Left cardiac atrium (tissue), 4 donors: Measurements from ENCODE around the gene DCST1. TPM values are rescaled to one million over a fixed set of nuclear protein-coding genes. Genes with fewer than 3 reads are reported as not detected.

Experiments used
- ATAC-seq, 2 donors: fragments of 200-7000 bp; cut with Tn5 transposase; one replicate each; pipeline ENCODE4 v1.9.1; 2020; ENCODE audit warnings: mild to moderate bottlenecking in 2 of 2, moderate library complexity in 2 of 2
- DNase-seq: peaks from one replicate; pipeline ENCODE4 v3.0.0-alpha.2; 2020
- intact Hi-C, 2 donors: fragments of 100-400 bp; cut with DNase I; formaldehyde crosslinking; loops; one replicate each; pipeline versions ENCODE4 v1.14.1 to v1.15.1; 2022 to 2023
- total RNA-seq, 2 donors: library from RNA; stranded (reverse); fragmentation: NEBNext Ultra II Directional; extraction: Animal tissue kit (Norgen Biotek cat#: 25700); gene quantifications; one replicate each; pipeline ENCODE4 v1.2.1, GENCODE V29; 2021
- donor health status: DM: no; HTN: yes; CAD: no.
- donor health status: DM: no; HTN: yes; CAD: no; lungs with severe emphysema.
- donor health status: DM: yes; HTN: yes; CAD: no.
- donor health status: Dilated cardiomyopathy.

Gene DCST1
- total RNA-seq, 2 donors from 2014 or later = not detected

DNA sequence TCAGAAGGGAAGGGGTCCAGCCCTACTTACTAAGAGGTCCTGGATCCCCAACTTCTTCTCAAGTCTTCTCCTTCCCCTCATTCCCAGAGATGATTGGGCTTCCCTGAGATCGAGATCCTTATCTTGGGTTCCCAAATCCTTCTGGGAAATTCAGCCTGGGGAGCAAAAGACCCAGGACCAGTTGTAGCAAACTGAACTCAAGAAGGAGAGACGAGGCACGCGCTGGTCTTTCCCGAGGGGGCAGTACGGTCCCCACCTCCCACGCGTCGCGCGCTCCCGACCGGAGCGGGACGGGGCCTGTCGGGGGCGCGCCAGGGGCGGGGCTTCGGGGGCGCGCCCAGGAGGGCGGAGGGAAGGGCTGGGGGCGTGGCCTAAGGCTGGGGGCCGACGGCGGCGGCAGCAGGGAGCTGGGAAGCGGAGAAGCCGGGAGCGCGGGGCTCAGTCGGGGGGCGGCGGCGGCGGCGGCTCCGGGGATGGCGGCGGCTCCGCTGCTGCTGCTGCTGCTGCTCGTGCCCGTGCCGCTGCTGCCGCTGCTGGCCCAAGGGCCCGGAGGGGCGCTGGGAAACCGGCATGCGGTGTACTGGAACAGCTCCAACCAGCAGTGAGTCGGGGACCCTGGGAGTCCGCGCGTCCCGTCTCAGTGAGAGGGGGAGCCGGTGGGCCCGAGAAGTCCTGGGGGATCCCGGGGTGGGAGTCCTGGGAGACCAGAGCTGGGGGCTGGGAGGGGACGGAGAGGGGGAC, 45.0 kb downstream of the DCST1 start, which contains the start of gene EFNA3:
Gene EFNA3 (plus strand): TSS at position 369 of the 741 bp plus-strand sequence. CDS start 105 bp downstream, at position 474.
- ATAC-seq (peak; percentile 87 to 91), DNase-seq (peak; percentile 82)
- intact Hi-C loops = no loop called here

DNA sequence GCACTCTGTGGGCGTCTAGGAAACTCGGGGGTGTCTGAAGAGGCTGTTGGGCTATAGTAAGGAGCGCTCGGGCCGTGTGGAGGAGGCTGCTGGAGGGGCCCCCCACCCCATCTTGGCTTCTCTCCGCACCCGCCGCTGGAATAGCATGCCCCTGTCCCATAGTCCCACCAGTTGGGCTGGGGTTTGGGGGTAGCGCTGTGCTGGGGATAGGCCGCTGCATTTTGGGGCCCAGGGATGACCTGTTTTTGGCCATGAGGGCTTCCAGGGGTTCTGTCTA, 45.5 kb downstream of the DCST1 start:
- DNase-seq (no peak), ATAC-seq (peak in 1 of 2 donors; percentile 6)
- intact Hi-C loops = no loop called here

DNA sequence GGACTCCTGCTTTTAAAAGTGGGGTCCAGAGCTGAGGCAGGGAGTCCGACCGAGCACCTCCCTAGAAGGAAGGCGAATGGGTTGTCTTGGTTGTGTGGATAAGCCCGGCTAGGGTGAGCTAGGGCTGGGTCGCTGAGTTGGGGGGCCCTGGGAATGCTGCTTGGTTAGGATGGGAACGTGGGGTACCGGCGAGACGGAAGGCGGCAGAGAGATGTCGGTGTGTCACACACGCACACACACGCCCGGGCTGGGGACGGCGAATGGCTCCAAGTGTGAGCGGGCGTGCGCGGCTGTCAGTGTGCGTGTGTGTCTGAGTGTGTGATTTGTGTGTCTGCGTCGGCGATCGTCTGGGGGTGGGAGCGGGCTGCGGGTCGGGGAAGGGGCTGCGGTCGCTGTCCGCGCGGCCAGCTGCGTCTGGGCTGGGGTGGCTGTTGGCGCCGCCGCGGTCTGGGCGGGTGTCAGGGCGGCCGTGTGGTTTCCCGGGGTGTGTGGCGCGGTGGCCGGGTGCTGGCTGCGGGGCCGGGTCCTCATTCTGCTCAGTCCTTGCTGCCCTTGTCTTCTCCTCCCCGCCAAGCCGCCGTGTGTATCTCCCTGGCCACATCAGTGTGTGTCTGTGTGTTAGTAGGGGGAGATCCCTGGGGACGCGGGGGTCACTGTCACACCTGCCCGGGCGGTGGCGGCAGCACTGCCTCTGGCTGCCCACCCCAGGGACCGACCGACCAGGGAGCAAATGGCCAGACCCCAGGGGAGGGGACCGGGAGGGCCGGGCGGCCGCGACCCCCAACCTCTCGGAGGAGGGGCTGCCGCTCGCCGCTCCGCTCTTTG, 46.1 kb downstream of the DCST1 start:
- intact Hi-C loops = loop anchor here in 1 of 2 donors (5.0 kb wide), 1 partner anchor 32 kb away; no protein-coding TSS in a partner anchor
- DNase-seq (no peak), ATAC-seq (no peak)

DNA sequence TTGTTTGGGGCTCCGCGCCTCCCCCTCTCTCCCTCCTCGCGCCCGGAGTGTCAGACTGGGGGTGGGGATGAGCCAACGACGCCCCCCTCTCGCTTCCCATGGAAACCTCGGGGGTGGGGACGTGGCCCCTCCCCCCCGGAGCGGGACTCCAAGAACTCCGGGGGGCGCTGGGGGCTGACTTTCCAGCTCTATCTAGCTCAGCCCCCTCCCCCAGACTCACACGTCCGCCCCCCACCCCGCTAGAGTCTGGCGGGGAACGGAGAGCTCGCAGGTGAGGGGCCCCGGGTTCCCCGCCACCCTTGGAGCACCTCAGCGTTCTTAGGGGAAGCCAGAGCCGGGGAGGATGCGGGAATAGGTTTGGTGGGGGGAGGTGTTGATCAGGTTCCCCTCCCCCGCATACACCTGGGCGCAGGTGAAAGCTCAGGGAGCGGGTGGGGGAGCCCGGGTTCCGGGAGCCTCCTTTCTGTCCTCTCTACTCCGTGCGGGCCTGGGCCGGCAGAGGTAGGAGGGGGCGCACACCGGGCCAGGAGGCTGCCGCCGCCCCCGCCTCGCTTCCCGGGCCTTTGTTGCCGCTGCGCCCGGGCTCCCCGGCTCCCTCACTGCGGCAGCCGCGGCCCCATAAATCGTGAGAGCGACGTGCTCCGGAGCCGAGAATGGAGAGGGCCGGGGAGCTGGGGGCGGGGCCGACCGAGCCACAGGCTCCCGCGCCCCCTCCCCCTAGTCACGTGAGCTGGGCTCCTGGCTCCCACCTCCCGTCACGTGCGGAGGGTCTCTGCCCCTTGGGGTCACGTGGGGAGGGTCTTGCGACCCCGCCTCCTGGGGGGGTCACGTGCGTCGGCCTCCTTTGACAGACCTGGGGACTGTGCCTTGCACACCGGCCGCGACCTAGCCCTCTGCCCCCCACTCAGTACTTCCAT, 46.9 kb downstream of the DCST1 start:
- DNase-seq (no peak), ATAC-seq (no peak)
- intact Hi-C loops = loop anchor here in 1 of 2 donors (5.0 kb wide), 1 partner anchor 33 kb away; no protein-coding TSS in a partner anchor

DNA sequence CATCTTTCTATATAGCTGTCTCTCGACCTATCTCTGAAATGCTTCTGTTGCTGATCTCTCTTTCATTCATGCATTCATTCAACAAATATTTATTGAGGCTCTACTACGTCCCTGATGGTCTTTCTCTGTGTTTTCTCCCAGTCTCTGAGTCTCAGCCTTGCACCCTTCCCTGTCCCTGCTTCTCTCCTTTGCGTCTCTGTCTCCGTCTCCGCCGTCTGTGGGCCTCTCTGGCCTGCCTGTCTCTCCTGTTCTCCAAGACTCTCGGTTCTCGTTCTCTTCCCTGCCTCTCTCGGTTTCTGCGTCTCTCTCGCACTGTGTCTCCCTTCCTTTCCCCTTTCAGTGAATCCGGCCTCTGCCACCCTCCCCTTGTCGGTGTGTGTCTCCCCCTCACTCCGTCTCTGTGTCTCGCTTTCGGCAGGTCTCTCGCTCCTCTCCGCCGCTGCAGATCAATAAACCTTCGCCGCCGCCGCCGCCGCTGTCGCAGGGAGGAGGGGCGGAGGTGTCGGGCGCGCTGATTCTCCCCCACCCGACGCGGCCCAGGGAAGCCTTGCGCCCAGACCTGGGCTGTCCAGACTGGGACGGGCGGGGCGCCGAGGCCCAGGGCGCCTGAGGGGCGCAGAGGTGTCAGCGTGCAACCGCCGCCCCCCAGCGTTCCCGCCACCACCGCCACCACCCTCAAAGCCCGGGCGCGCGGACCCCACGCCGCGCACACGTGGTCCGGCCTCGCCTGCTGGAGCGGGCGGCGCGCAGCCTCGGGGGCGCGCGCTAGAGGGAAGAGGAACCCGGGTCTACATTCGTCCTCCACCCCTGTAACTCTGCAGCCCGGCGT, 48.1 kb downstream of the DCST1 start:
- ATAC-seq (no peak), DNase-seq (no peak)
- intact Hi-C loops = loop anchor here in 1 of 2 donors (5.0 kb wide), 1 partner anchor 34 kb away; no protein-coding TSS in a partner anchor

DNA sequence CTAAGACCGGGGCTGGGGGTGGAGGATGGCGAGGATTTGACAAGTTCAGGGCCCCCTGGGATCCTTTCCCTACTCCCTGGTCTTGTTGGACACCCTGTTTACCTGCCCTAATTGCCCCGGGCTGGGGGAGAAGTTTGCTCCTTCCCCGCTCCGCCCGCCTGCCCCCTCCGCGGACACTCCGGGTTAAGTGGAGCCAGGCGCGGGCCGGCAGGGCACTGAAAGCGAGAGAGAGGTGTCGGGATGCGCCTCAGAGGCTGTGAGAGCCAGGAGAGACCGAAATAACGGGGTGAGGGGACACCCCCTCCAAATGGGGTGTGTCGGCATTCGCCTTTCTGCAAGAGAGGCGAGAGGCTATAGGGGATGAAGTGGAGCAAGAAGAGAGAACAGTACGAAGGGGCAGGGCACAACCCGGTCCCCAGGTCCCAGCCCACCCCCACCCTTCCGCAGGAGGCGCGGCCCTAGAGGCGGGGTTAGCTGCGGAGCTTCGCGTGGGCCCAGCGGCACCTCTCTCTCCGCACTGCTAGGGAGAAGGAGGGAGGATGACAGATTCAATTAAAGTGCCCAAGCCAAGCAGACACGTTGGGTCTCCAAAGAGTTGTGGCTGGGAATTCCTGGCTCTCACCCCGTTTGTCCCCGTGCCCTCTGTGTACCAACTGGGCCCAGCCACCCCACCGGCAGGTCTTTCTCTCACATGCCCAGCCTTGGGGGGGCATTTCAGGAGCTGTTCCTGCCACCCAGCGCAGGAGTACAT, 48.9 kb downstream of the DCST1 start:
- DNase-seq (no peak), ATAC-seq (no peak)
- intact Hi-C loops = loop anchor here in 1 of 2 donors (5.0 kb wide), 1 partner anchor 35 kb away; no protein-coding TSS in a partner anchor

DNA sequence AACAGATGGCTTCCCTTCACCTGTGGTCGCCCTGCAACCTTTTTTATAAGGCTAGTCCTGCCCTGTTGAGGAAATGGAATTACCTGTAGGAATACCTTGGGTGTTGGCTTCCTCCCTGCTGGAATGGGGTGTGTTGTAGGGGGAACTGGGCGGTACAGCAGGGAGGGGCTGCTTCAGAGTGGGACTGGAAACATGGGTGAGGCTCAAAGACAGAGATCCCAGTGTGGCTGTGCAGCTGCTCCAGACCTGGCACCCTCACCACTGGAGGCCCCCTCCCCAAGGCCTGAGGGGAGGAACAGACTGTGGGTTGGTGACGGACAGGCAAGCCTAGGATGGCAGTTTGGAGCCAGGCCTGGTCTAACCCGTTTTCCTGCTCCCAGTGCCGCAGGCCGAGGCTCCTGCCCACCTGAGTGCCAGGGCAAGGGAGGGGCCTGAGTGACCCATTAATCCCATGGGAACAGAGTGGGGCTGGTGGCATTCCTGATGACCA, 49.5 kb downstream of the DCST1 start:
- DNase-seq (no peak), ATAC-seq (no peak)
- intact Hi-C loops = loop anchor here in 1 of 2 donors (5.0 kb wide), 1 partner anchor 36 kb away; no protein-coding TSS in a partner anchor

DNA sequence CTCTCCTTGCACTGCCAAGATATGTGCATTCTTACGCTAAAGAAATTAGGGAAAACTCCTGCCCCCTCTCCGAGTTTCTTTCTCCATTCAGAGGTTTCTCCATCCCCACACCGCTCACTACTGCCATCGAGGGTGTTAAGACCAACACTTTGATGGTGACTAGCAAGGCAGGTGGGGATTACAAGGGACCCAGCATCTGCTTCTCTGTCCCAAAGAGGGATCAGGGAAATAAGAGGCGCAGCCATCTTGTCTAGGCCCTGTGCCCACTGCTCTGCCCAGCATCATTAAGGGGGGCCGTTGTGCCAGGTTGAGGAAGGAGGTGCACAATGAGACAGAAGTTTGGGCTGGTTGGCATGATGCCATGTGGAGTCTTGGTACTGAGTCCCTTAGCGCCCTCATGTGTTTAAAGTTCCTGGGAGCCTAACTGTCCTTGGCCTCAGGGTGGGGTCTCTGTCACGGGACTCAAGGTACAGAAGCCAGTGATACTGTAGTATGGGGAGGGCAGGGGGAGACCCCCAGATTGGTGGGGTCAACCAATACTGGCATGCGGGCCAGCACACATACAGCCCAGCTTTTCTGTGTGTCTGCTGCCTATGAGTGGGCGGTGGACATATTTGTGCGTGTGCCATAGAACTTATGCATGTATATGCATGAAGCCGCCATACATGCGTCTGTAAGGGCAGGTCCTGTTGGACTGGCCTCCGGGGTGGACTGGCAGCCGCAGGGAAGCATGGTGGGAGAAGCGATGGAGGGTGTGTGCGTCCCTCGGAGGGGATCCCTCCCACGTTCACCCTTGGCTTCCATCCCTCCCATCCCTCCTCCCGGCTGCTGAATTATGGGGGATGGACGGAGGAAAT, 50.5 kb downstream of the DCST1 start:
- ATAC-seq (peak in 1 of 2 donors; percentile 0), DNase-seq (no peak)
- intact Hi-C loops = loop anchor here in 1 of 2 donors (5.0 kb wide), 1 partner anchor 37 kb away; no protein-coding TSS in a partner anchor

DNA sequence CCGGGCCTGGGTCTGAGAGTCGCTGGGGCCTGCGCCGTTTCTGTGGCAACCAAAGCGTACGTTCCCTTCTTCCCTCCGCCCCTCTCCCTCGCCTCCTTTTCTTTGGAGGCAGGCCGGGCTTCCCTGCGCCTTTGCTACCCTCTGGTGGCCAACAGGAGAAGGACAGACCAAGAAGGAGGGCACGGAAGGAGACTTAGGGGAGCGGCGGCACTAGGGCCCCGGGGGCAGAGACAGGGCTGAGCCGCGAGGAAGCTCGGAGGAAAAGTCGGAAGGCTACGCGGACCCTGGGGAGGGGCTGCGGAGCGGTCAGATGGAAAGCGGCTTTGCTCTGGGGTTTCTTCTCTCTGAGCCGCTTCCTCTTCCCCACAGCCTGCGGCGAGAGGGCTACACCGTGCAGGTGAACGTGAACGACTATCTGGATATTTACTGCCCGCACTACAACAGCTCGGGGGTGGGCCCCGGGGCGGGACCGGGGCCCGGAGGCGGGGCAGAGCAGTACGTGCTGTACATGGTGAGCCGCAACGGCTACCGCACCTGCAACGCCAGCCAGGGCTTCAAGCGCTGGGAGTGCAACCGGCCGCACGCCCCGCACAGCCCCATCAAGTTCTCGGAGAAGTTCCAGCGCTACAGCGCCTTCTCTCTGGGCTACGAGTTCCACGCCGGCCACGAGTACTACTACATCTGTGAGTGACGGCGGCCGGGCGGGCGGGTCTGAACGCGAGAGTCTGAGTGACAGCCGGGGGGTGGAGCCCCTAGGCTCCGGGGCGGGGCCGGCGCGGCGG, 51.3 kb downstream of the DCST1 start:
- DNase-seq (peak; percentile 96), ATAC-seq (peak; percentile 92 to 93)
- intact Hi-C loops = loop anchor here in 1 of 2 donors (5.0 kb wide), 1 partner anchor 38 kb away; no protein-coding TSS in a partner anchor

DNA sequence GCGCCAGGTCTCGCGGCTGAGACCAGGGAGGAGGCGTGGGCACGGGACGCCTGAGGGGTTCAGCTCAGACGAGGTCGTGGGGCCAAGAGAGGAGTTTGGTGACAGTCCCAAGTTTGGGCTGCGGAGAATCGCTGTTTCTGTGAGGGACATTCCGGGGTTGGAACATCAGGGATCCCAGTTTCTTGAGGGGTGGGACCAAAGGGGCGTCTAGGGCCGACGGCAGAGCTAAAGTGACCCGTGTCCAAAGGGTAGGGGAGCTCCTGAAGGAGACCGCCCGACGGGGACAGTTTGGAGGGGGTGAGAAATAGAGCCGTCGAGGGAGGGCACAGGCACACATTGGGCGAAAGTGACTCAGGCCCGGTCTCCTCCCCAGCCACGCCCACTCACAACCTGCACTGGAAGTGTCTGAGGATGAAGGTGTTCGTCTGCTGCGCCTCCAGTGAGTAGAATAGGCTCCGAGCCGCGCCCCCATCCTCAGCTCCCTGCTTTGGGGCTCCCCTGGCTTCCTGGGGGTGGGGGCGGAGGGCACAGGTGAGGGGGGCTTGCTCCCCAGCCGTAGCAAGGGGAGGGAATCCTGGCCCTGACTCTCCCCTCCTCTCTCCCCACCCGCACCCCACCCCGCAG, 52.0 kb downstream of the DCST1 start:
- ATAC-seq = peak; percentile 9 to 55
- DNase-seq = peak; percentile 76
- intact Hi-C loops = no loop called here

DNA sequence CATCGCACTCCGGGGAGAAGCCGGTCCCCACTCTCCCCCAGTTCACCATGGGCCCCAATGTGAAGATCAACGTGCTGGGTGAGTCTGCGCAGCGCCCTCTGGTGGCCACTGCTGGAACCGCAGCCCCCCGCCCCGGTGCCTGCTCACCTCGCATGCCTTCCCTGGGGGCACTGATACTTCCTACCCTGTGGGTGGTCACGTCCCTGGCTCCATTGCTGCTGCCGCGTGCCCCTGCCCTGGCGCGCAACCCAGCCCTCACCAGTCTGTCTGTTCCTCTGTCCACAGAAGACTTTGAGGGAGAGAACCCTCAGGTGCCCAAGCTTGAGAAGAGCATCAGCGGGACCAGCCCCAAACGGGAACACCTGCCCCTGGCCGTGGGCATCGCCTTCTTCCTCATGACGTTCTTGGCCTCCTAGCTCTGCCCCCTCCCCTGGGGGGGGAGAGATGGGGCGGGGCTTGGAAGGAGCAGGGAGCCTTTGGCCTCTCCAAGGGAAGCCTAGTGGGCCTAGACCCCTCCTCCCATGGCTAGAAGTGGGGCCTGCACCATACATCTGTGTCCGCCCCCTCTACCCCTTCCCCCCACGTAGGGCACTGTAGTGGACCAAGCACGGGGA, 52.6 kb downstream of the DCST1 start:
- peak; percentile 31 to 33 for ATAC-seq
- DNase-seq = peak; percentile 64
- intact Hi-C loops = no loop called here

DNA sequence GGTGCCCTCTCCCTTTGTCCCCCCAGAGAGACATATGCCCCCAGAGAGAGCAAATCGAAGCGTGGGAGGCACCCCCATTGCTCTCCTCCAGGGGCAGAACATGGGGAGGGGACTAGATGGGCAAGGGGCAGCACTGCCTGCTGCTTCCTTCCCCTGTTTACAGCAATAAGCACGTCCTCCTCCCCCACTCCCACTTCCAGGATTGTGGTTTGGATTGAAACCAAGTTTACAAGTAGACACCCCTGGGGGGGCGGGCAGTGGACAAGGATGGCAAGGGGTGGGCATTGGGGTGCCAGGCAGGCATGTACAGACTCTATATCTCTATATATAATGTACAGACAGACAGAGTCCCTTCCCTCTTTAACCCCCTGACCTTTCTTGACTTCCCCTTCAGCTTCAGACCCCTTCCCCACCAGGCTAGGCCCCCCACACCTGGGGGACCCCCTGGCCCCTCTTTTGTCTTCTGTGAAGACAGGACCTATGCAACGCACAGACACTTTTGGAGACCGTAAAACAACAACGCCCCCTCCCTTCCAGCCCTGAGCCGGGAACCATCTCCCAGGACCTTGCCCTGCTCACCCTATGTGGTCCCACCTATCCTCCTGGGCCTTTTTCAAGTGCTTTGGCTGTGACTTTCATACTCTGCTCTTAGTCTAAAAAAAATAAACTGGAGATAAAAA, 53.4 kb downstream of the DCST1 start:
- ATAC-seq = no peak
- no peak for DNase-seq
- intact Hi-C loops = no loop called here

DNA sequence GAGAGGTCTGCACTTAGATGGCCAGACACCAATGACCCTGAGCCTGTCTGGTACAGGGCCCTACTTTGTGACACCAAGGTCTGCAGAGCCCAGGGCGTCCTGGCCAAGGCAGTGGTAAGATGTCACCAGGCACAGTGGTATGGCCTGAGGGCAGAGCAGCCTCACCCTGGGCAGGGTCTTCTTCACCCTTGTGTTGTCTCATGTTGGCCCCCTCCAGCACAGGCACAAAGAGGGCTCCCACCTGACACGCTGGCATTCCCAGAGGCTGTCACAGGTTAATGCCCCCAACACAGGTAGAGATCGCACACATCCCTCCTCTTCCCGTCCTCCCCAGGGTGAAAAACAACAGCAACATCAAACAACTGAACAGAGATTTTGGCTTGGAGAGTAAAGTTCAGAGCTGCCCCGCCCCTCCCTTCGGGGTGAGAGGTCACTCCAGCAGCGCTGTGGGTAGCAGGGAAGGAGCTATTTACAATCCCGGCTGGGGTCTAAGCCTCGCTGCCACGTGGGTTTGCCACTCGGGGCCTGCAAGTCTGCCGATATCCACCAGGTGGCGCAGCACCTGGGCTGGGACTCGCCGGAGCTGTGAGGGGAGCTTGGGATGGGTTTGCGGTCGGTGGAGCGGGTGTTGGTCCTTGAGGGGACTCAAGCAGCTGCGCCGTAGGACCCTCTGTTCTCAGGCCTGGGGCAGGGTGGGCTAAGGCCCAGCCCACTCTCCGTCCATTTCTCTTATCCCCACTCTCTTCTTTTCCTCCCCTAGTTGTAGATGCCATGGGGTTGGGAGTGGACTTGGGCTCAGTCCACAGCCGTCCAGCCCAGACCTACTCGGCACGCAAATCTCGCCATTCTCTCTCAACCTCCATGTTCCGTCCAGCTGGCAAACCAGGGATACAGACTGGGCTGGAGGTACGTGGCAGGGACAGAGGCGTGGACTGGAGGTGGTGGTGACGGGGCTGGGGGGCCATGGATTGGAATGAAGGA, 57.7 kb downstream of the DCST1 start:
- peak; percentile 62 for ATAC-seq
- peak; percentile 84 for DNase-seq
- intact Hi-C loops = loop anchor here (1.0 to 5.0 kb wide), 3 partner anchors 36 to 76 kb away; partner anchors contain the start of gene EFNA1 (in 1 of the 2)
